Effector CD4-positive, alpha-beta T cell (primary cell): Measurements from ENCODE around the gene BAK1.
"Not testable (repeated sequence)": the region's sequence is repeated elsewhere in the genome, so short reads cannot be mapped to it uniquely, and the experiment has no call there.

ENCODE experiments used
- DNase-seq: peaks from one replicate; pipeline ENCODE4 v3.0.0-alpha.2; 2020

Gene BAK1

DNA sequence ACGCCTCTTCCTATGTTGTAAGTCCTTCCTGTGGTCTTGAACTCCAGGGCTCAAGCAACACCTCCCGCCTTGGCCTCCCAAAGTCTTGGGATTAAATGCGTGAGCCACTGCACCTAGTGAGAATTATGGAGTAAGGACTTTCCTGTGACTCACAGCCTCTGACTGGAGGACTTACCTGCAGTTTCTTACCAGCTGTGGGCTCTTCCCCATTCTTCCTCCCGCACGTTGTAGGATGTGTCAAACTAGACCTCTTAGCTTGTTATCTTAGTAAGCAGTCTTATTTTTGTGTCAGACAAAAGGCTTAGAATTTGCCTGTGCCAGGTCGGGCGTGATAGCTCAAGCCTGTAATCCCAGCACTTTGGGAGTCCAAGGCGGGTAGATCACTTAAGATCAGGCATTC, 30.9 kb downstream of the BAK1 start:
- no peak for DNase-seq

- DNase-seq, result no peak
These were observed 32.6 kb downstream of the BAK1 start for GRCh38 chr6:33547499-33547898.

- DNase-seq, result no peak
These were observed 33.3 kb downstream of the BAK1 start for GRCh38 chr6:33546766-33547165.

- not testable (repeated sequence) for DNase-seq
These were observed 34.8 kb downstream of the BAK1 start for GRCh38 chr6:33545292-33545691.

DNA sequence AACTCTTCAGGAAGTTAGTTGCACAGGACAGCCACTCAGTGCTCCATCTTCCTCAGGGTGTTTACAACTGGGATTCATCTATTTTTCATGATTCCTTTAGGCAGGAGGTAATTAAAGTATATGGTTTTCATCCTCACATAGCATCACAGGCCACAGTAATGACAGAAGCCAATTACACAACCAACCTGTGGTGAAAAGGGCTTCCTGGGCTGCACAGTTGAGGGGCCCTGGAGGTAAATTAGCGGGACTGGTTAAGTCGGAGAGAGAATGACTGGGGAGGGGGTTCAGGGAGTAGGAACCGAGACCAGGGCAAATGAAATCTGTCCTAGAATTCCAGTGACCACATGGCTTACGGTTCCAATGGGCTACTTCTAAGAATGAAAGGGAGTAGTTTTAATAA, 37.0 kb downstream of the BAK1 start:
- DNase-seq, result no peak

GRCh38 chr6:33540768-33541167, 39.3 kb downstream of the BAK1 start:
- no peak for DNase-seq

DNA sequence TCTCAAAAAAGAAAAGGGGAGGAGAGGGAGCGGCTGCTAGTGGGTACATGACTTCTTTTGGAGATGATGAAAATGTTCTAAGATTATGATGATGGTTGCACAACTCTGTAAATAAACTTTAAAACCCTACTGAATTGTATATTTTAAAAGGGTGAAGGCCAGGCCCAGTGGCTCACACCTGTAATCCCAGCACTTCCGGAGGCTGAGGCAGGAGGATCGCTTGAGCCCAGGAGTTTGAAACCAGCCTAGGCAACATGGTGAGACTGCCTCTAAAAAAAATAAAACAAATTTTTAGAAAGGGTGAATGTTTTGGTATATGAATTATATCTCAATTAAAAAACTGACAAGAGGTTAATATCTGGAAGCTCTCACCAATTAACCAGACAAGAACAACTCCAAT, 45.4 kb downstream of the BAK1 start:
- DNase-seq, result no peak

DNA sequence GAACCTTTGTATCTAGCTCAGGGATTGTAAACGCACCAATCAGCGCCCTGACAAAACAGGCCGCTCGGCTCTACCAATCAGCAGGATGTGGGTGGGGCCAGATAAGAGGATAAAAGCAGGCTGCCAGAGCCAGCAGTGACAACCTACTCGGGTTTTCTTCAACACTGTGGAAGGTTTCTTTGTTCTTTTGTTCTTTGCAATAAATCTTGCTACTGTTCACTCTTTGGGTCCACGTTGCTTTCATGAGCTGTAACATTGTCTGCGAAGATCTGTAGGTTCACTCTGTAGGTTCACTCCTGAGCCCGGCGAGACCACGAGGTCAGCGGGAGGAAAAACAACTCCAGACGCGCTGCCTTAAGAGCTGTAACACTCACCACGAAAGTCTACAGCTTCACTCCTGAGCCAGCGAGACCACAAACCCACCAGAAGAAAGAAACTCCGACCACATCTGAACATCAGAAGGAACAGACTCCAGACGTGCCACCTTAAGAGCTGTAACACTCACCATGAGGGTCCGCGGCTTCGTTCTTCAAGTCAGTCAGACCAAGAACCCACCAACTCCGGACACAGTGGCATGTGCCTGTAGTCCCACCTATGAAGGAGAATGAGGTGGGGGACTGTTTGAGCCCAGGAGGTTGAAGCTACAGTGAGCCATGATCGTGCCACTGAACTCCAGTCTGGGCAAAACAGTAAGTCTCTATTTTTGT, 46.8 kb downstream of the BAK1 start:
- peak; percentile 34 for DNase-seq

DNA sequence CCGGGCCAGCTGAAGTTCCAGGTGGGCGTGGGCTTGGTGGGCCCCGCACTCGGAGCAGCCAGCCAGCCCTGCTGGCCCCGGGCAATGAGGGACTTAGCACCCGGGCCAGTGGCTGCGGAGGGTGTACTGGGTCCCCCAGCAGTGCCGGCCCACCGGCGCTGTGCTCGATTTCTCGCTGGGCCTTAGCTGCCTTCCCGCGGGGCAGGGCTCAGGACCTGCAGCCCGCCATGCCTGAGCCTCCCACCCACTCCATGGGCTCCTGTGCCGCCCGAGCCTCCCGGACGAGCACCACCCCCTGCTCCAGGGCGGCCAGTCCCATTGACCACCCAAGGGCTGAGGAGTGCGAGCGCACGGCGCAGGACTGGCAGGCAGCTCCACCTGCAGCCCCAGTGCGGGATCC, 47.6 kb downstream of the BAK1 start:
- not testable (repeated sequence) for DNase-seq

GRCh38 chr6:33530617-33531016, 49.5 kb downstream of the BAK1 start:
- not testable (repeated sequence) for DNase-seq
